ENCODE results near the gene ZNF711. TPM values are rescaled to one million over a fixed set of nuclear protein-coding genes. Genes with fewer than 3 reads are reported as not detected.
"Not testable (repeated sequence)": the region's sequence is repeated elsewhere in the genome, so short reads cannot be mapped to it uniquely, and the experiment has no call there.

Gene ZNF711
- total RNA-seq, 1 donor from 2014 or later: 21.2 TPM

- Mint-ChIP-seq H3K9me3 (ENCODE audit: unreplicated experiment) (no peaks in the 10 kb centered on the region), H3K36me3 (ENCODE audit: low read depth, unreplicated experiment) (no peaks in the 10 kb centered on the region), H3K27ac (ENCODE audit: unreplicated experiment) (no peak overlapping the region), H3K4me1 (ENCODE audit: unreplicated experiment) (no peaks in the 10 kb centered on the region), H3K27me3 (ENCODE audit: unreplicated experiment) (no peaks in the 10 kb centered on the region), H3K4me3 (ENCODE audit: unreplicated experiment) (no peak overlapping the region)
- no peak for TF ChIP-seq CTCF (IDR thresholded peaks at IDR 0.05; ENCODE audit: unreplicated experiment)
- DNase-seq (ENCODE audit: low spot score): no peak
Measured at GRCh38 chrX:85288992-85289723, 45.4 kb downstream of the ZNF711 start.

GRCh38 chrX:85303544-85303943 lies 59.8 kb downstream of the ZNF711 start:
- DNase-seq (ENCODE audit: low spot score): no peak
- no peaks in the 10 kb centered on the region for H3K9me3 Mint-ChIP-seq (ENCODE audit: unreplicated experiment)
- H3K4me1 Mint-ChIP-seq (ENCODE audit: unreplicated experiment): no peaks in the 10 kb centered on the region
- H3K27ac Mint-ChIP-seq (ENCODE audit: unreplicated experiment): no peak overlapping the region
- TF ChIP-seq CTCF (IDR thresholded peaks at IDR 0.05; ENCODE audit: unreplicated experiment): no peak
- no peaks in the 10 kb centered on the region for H3K27me3 Mint-ChIP-seq (ENCODE audit: unreplicated experiment)
- no peaks in the 10 kb centered on the region for H3K36me3 Mint-ChIP-seq (ENCODE audit: low read depth, unreplicated experiment)
- H3K4me3 Mint-ChIP-seq (ENCODE audit: unreplicated experiment): no peak overlapping the region

GRCh38 chrX:85309717-85310116 lies 65.9 kb downstream of the ZNF711 start:
- Mint-ChIP-seq H3K27me3 (ENCODE audit: unreplicated experiment) (no peaks in the 10 kb centered on the region), H3K4me3 (ENCODE audit: unreplicated experiment) (no peak overlapping the region), H3K27ac (ENCODE audit: unreplicated experiment) (no peak overlapping the region), H3K9me3 (ENCODE audit: unreplicated experiment) (no peaks in the 10 kb centered on the region), H3K36me3 (ENCODE audit: low read depth, unreplicated experiment) (no peaks in the 10 kb centered on the region), H3K4me1 (ENCODE audit: unreplicated experiment) (no peaks in the 10 kb centered on the region)
- no peak for DNase-seq (ENCODE audit: low spot score)
- peak; percentile 29 for TF ChIP-seq CTCF (IDR thresholded peaks at IDR 0.05; ENCODE audit: unreplicated experiment)

GRCh38 chrX:85311348-85311747 lies 67.6 kb downstream of the ZNF711 start:
- not testable (repeated sequence) for H3K9me3 Mint-ChIP-seq (ENCODE audit: unreplicated experiment); H3K4me3 Mint-ChIP-seq (ENCODE audit: unreplicated experiment); H3K4me1 Mint-ChIP-seq (ENCODE audit: unreplicated experiment); H3K27ac Mint-ChIP-seq (ENCODE audit: unreplicated experiment); H3K36me3 Mint-ChIP-seq (ENCODE audit: low read depth, unreplicated experiment); H3K27me3 Mint-ChIP-seq (ENCODE audit: unreplicated experiment); DNase-seq (ENCODE audit: low spot score)

Other genes with a start within 250 kb of the ZNF711 start
- 15.4 TPM for gene APOOL, start 240.1 kb upstream of the ZNF711 start, total RNA-seq (ENCODE audit: unreplicated experiment)
- 0.15 TPM for gene SATL1, start 212 bp upstream of the ZNF711 start, total RNA-seq (ENCODE audit: unreplicated experiment)
- gene POF1B, start 135.7 kb downstream of the ZNF711 start, total RNA-seq (ENCODE audit: unreplicated experiment): not detected

Measured in endothelial cell (in vitro differentiated cells).